AG09319 (cell line): ENCODE results near the gene ADGRL2.

Source experiments
- DNase-seq: peaks from one replicate; pipeline ENCODE4 v3.0.0-alpha.2; 2010; ENCODE audit warnings: low read depth; ENCODE audit errors: extremely low read depth
- CTCF ChIP-seq: IDR thresholded peaks from 2 replicates; pipeline ENCODE4 v1.5.1; 2011; ENCODE audit warnings: low read depth, mild to moderate bottlenecking, inconsistent platforms, low read length, moderate library complexity

The ADGRL2 gene

DNA sequence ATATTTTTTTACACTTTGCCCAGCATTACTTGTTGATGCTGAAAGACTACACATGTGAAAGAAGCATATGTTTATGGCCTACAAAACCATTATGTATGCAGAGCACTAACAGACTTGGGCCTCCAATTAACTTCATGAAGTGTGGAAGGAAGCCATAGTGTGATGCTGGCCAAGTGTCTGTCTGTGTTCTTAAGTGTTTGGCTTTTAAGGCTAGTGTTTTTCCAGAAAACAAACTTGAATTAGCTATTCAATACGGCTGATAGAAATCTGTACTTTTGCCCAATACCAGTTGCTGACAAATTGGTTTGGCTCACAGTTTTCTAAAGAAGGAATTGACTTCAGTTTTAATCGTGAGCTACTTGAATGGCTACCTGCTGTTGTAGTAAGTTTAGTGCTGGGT, 136.1 kb downstream of the ADGRL2 start:
- TF ChIP-seq CTCF: no peak
- DNase-seq: no peak

- TF ChIP-seq CTCF: no peak
Observed at GRCh38 chr1:81937791-81938450, 137.2 kb downstream of the ADGRL2 start.

DNA sequence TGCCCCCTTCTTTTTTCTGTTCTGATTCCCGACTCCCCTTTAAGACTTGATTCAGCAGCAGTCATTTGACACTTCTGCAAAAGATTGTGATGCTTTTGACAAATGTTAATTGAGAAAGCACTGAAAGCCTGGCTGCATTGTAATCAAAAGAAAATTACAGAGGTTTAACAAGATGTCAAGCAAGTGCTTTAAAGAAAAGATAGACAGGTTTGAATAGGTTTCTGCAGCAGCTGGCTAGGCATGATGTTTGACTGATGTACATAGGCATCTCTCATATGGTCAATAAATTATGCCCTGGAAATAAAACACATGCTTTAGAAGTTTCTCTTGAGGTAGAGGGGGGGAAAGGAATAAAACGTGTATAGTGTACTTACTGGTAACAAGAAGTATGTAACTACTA, 147.8 kb downstream of the ADGRL2 start:
- TF ChIP-seq CTCF: no peak
- DNase-seq: no peak

More at GRCh38 chr1:81937791-81938450, 137.2 kb downstream of the ADGRL2 start:
- DNase-seq: no peak

DNA sequence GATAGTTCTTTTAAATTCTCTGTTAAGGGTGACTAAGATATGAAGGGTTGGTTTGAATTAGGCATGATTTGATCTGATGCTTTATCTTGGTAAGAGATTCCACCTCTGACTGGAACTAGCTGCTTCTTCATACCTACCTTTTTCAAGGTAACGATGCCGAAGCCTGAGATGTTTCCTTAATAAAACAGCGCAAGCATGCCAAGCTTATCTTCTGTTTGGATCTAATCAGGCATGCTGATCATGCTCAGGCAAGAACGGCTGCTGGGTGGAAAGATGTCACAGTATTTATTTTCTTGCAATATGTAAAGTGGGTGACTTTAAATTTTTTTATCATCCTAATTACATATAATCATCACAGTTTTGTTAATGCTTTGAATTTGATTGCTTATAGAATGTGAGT, 148.7 kb downstream of the ADGRL2 start:
- no peak for DNase-seq
- no peak for TF ChIP-seq CTCF

DNA sequence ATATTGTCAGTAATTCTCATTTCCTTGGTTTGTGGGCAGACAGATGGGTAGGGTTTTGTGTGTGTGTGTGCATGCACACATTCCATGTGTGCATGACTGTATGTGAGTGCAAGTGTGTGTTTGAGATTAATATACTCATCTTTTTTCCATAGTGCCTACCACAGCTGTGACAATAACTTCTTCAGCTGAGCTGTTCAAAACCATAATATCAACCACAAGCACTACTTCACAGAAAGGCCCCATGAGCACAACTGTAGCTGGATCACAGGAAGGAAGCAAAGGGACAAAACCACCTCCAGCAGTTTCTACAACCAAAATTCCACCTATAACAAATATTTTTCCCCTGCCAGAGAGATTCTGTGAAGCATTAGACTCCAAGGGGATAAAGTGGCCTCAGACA, 149.3 kb downstream of the ADGRL2 start:
- DNase-seq: no peak
- no peak for TF ChIP-seq CTCF

DNA sequence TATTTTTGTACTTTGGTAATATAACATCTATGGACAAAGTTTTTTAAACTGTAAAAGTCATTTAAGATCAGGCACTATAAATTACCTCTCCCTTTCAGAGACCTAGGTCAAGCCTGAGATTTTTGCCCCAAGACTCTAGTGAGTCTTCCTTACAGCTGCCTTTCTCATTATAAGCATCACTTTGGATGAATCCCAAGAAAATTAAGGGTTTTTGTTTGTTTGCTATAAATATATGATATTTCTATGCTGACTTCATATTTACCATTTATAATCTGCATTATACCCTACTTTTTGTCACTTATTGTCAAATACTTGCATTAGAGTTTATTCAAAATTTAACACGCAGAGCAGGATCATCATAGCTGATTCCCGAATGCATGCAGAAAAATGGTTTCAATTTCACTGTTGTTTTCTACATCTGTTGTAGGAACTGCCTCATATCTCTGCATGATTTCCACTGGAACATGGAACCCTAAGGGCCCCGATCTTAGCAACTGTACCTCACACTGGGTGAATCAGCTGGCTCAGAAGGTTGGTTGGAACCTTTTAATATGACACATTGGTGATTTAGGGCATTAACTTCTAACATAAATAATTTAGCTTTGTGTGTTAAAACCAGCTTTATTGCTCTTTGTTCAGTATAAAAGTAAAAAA, 150.0 kb downstream of the ADGRL2 start:
- no peak for TF ChIP-seq CTCF
- no peak for DNase-seq

DNA sequence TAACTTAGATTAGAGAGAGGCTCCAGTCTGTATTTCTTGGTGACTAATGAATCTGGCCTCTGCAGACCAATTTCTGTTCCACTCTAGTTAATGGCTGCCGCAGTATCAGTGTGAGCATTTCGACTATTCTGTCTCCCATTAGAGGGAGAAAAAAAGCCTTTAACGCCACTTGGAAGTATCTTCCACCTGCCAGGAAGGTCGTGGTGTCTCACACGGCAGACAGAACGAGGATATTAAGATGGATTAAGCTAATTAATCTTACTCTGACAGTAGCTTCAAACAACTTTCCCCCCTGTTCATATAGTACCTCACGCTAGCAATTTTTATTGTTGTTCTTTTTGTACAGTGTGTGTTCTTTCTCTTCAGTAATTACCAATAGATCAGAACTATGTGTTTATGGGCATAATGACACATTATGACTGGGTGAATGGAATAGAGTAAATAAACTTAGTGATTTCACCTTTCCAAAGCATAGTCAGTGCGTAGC, 153.8 kb downstream of the ADGRL2 start:
- no peak for DNase-seq
- no peak for TF ChIP-seq CTCF
